ENCODE measurements around the gene SMIM7. TPM values are rescaled to one million over a fixed set of nuclear protein-coding genes. Genes with fewer than 3 reads are reported as not detected.

Gene SMIM7
- total and polyA plus RNA-seq, 2 of the 13 experiments (the other 11 are each of a cell fraction or from before 2014, with no cell fraction given) = 55.7 to 74.9 TPM

- CTCF ChIA-PET (ENCODE audit: low intra/inter-chr PET ratio, low total read pairs) = no interaction called here
- no peak for FAIRE-seq
- in situ Hi-C loops (cut with HindIII; ENCODE audit: extremely low pct_ligation_motif_present, low pct_unique_long_range_greater_than_20kb) = no loop called here
- TF ChIP-seq, protein P1, sequence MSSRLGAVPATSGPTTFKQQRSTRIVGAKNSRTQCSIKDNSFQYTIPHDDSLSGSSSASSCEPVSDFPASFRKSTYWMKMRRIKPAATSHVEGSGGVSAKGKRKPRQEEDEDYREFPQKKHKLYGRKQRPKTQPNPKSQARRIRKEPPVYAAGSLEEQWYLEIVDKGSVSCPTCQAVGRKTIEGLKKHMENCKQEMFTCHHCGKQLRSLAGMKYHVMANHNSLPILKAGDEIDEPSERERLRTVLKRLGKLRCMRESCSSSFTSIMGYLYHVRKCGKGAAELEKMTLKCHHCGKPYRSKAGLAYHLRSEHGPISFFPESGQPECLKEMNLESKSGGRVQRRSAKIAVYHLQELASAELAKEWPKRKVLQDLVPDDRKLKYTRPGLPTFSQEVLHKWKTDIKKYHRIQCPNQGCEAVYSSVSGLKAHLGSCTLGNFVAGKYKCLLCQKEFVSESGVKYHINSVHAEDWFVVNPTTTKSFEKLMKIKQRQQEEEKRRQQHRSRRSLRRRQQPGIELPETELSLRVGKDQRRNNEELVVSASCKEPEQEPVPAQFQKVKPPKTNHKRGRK (CRISPR knock-in tag; IDR thresholded peaks at IDR 0.05) = no peak
- no peak for TF ChIP-seq IRX3 (CRISPR knock-in tag; IDR thresholded peaks at IDR 0.05; ENCODE audit: borderline replicate concordance, low read depth)
- no peak for TF ChIP-seq GTF2F1 (IDR thresholded peaks at IDR 0.05; ENCODE audit: low read length)
- TF ChIP-seq ZNF816 (CRISPR knock-in tag; IDR thresholded peaks at IDR 0.05; ENCODE audit: borderline replicate concordance) = no peak
- TF ChIP-seq MEIS2 (CRISPR knock-in tag; IDR thresholded peaks at IDR 0.05) = no peak
- TF ChIP-seq MED13 (CRISPR knock-in tag; IDR thresholded peaks at IDR 0.05) = no peak
- TF ChIP-seq, protein P2, sequence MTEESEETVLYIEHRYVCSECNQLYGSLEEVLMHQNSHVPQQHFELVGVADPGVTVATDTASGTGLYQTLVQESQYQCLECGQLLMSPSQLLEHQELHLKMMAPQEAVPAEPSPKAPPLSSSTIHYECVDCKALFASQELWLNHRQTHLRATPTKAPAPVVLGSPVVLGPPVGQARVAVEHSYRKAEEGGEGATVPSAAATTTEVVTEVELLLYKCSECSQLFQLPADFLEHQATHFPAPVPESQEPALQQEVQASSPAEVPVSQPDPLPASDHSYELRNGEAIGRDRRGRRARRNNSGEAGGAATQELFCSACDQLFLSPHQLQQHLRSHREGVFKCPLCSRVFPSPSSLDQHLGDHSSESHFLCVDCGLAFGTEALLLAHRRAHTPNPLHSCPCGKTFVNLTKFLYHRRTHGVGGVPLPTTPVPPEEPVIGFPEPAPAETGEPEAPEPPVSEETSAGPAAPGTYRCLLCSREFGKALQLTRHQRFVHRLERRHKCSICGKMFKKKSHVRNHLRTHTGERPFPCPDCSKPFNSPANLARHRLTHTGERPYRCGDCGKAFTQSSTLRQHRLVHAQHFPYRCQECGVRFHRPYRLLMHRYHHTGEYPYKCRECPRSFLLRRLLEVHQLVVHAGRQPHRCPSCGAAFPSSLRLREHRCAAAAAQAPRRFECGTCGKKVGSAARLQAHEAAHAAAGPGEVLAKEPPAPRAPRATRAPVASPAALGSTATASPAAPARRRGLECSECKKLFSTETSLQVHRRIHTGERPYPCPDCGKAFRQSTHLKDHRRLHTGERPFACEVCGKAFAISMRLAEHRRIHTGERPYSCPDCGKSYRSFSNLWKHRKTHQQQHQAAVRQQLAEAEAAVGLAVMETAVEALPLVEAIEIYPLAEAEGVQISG (CRISPR knock-in tag; IDR thresholded peaks at IDR 0.05) = no peak
- TF ChIP-seq, protein P3, sequence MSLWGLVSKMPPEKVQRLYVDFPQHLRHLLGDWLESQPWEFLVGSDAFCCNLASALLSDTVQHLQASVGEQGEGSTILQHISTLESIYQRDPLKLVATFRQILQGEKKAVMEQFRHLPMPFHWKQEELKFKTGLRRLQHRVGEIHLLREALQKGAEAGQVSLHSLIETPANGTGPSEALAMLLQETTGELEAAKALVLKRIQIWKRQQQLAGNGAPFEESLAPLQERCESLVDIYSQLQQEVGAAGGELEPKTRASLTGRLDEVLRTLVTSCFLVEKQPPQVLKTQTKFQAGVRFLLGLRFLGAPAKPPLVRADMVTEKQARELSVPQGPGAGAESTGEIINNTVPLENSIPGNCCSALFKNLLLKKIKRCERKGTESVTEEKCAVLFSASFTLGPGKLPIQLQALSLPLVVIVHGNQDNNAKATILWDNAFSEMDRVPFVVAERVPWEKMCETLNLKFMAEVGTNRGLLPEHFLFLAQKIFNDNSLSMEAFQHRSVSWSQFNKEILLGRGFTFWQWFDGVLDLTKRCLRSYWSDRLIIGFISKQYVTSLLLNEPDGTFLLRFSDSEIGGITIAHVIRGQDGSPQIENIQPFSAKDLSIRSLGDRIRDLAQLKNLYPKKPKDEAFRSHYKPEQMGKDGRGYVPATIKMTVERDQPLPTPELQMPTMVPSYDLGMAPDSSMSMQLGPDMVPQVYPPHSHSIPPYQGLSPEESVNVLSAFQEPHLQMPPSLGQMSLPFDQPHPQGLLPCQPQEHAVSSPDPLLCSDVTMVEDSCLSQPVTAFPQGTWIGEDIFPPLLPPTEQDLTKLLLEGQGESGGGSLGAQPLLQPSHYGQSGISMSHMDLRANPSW (CRISPR knock-in tag; IDR thresholded peaks at IDR 0.05; ENCODE audit: borderline replicate concordance) = no peak
- no peak for TF ChIP-seq NCOR1 (IDR thresholded peaks at IDR 0.05; ENCODE audit: borderline replicate concordance, low read length)
- no peak for TF ChIP-seq ZNF446 (CRISPR knock-in tag; IDR thresholded peaks at IDR 0.05)
- TF ChIP-seq ZNF20 (CRISPR knock-in tag; IDR thresholded peaks at IDR 0.05) = no peak
- TF ChIP-seq SP1 (IDR thresholded peaks at IDR 0.05) = no peak
- no peak for TF ChIP-seq SP1 (CRISPR knock-in tag; IDR thresholded peaks at IDR 0.05)
- TF ChIP-seq MAF1 (CRISPR knock-in tag; IDR thresholded peaks at IDR 0.05; ENCODE audit: borderline replicate concordance) = no peak
- no peak for TF ChIP-seq ZFAT (CRISPR knock-in tag; conservative IDR thresholded peaks at IDR 0.05)
- TF ChIP-seq, protein P4, sequence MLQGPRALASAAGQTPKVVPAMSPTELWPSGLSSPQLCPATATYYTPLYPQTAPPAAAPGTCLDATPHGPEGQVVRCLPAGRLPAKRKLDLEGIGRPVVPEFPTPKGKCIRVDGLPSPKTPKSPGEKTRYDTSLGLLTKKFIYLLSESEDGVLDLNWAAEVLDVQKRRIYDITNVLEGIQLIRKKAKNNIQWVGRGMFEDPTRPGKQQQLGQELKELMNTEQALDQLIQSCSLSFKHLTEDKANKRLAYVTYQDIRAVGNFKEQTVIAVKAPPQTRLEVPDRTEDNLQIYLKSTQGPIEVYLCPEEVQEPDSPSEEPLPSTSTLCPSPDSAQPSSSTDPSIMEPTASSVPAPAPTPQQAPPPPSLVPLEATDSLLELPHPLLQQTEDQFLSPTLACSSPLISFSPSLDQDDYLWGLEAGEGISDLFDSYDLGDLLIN (CRISPR knock-in tag; IDR thresholded peaks at IDR 0.05; ENCODE audit: borderline replicate concordance) = no peak
- no peak for TF ChIP-seq ZNF329 (CRISPR knock-in tag; IDR thresholded peaks at IDR 0.05; ENCODE audit: low read depth)
- no peak for TF ChIP-seq PRPF4 (IDR thresholded peaks at IDR 0.05; ENCODE audit: low read depth, low read length, poor library complexity, severe bottlenecking)
- TF ChIP-seq FOXK2 (IDR thresholded peaks at IDR 0.05) = no peak
Measured at GRCh38 chr19:16620018-16620417, 39.9 kb downstream of the SMIM7 start.

More at GRCh38 chr19:16620018-16620417, 39.9 kb downstream of the SMIM7 start:
- H3K4me1 ChIP-seq (ENCODE audit: insufficient read depth, low read length) = peaks cover 24% of the 10 kb centered on the region
- intact Hi-C loops (cut with micrococcal nuclease; ENCODE audit: unreplicated experiment) = no loop called here
- no peak overlapping the region for H3K27ac ChIP-seq (ENCODE audit: extremely low read length, insufficient read depth, low read length)
- BruUV-seq (replicated peaks) = no TSS peak
- no peak overlapping the region for H2AFZ ChIP-seq (ENCODE audit: low read length)
- over 99% methylated on average over 5 of the region's 5 CpGs for whole genome bisulfite sequencing (ENCODE audit: low lambda C conversion rate)
- POLR2A ChIA-PET = no interaction called here
- H4K20me1 ChIP-seq (ENCODE audit: insufficient read depth, low read length) = peaks cover 14% of the 10 kb centered on the region
- no peaks in the 10 kb centered on the region for H3K9me3 ChIP-seq (ENCODE audit: low read length)
- no peak for ATAC-seq
- peaks cover 2 to 22% of the 10 kb centered on the region in 2 experiments; a peak in 3 of 5 replicates for H3K36me3 ChIP-seq (replicated peaks in 1 of 2; ENCODE audit: control insufficient read depth in 1 of 2, insufficient read depth in 2 of 2, low read length in 2 of 2)
- no peak overlapping the region for H3K4me2 ChIP-seq (ENCODE audit: low read depth, low read length)
- no peak for DNase-seq (ENCODE audit: low spot score)
- no peak overlapping the region for H3K9ac ChIP-seq (ENCODE audit: insufficient read depth, low read depth, low read length)
- H3K79me2 ChIP-seq (ENCODE audit: insufficient read depth, low read length) = peaks cover 98% of the 10 kb centered on the region
- H3K4me3 ChIP-seq (replicated peaks in 1 of 3; ENCODE audit: insufficient read depth in 1 of 3, low read depth in 2 of 3, low read length in 3 of 3) = no peak overlapping the region
- H3K27me3 ChIP-seq (ENCODE audit: control insufficient read depth in 1 of 2, insufficient read depth in 2 of 2, low read length in 2 of 2) = no peaks in the 10 kb centered on the region
